Muscle layer of colon (tissue), 2 donors: ENCODE results near the gene PRR30.

ENCODE experiments used
- H3K27ac ChIP-seq: one replicate; pipeline ENCODE4 v1.7.0; 2013; ENCODE audit warnings: low read depth, mild to moderate bottlenecking, low read length, moderate library complexity
- H3K27me3 ChIP-seq, 2 donors: one replicate each; pipeline ENCODE4 v1.7.0; 2013; ENCODE audit warnings: low read length in 2 of 2, mild to moderate bottlenecking in 2 of 2; ENCODE audit not compliant: insufficient read depth in 2 of 2, control insufficient read depth in 1 of 2
- H3K36me3 ChIP-seq: one replicate; pipeline ENCODE4 v1.7.0; 2013; ENCODE audit warnings: mild to moderate bottlenecking, low read length; ENCODE audit not compliant: insufficient read depth
- H3K4me1 ChIP-seq: one replicate; pipeline ENCODE4 v1.7.0; 2013; ENCODE audit warnings: mild to moderate bottlenecking, low read length; ENCODE audit not compliant: insufficient read depth
- H3K4me3 ChIP-seq, 2 donors: one replicate each; pipeline ENCODE4 v1.7.0; 2013; ENCODE audit warnings: low read length in 2 of 2, low read depth in 1 of 2, mild to moderate bottlenecking in 1 of 2, moderate library complexity in 1 of 2
- H3K9ac ChIP-seq: one replicate; pipeline ENCODE4 v1.7.0; 2013; ENCODE audit warnings: low read length
- H3K9me3 ChIP-seq: one replicate; pipeline ENCODE4 v1.7.0; 2013; ENCODE audit warnings: mild to moderate bottlenecking, low read length
- donor health status: abdominal sarcoma.
- donor health status: Adenocarcinoma of cecum.

PRR30 gene

GRCh38 chr2:27152102-27152795, 13.0 kb upstream of the PRR30 start:
- Histone ChIP-seq H3K9ac (no peak overlapping the region), H3K27ac (no peak overlapping the region), H3K4me3 (no peak overlapping the region), H3K36me3 (no peaks in the 10 kb centered on the region), H3K27me3 (peaks cover 0 to 6% of the 10 kb centered on the region in 2 donors), H3K4me1 (no peaks in the 10 kb centered on the region), H3K9me3 (no peaks in the 10 kb centered on the region)

- no peak overlapping the region for H3K9ac ChIP-seq
- H3K9me3 ChIP-seq, result no peaks in the 10 kb centered on the region
- H3K4me1 ChIP-seq, result no peaks in the 10 kb centered on the region
- no peak overlapping the region for H3K4me3 ChIP-seq
- no peak overlapping the region for H3K27ac ChIP-seq
- H3K27me3 ChIP-seq, result peaks cover 0 to 6% of the 10 kb centered on the region in 2 donors
- no peaks in the 10 kb centered on the region for H3K36me3 ChIP-seq
Observed at GRCh38 chr2:27150639-27151230, 11.5 kb upstream of the PRR30 start.

- no peaks in the 10 kb centered on the region for H3K4me1 ChIP-seq
- peaks cover 0 to 6% of the 10 kb centered on the region in 2 donors for H3K27me3 ChIP-seq
- H3K36me3 ChIP-seq, result no peaks in the 10 kb centered on the region
- no peak overlapping the region for H3K27ac ChIP-seq
- no peak overlapping the region for H3K4me3 ChIP-seq
- no peaks in the 10 kb centered on the region for H3K9me3 ChIP-seq
- no peak overlapping the region for H3K9ac ChIP-seq
Observed at GRCh38 chr2:27149570-27150405, 10.6 kb upstream of the PRR30 start.

- H3K4me1 ChIP-seq, result no peaks in the 10 kb centered on the region
- no peaks in the 10 kb centered on the region for H3K9me3 ChIP-seq
- no peaks in the 10 kb centered on the region for H3K36me3 ChIP-seq
- no peak within 1 kb of the TSS for H3K27ac ChIP-seq
- H3K4me3 ChIP-seq, result no peak within 1 kb of the TSS
- peaks cover 0 to 6% of the 10 kb centered on the region in 2 donors for H3K27me3 ChIP-seq
- no peak within 1 kb of the TSS for H3K9ac ChIP-seq
Observed at GRCh38 chr2:27148801-27149439, 9.7 kb upstream of the PRR30 start, which contains the start of gene TCF23. Gene TCF23, plus strand, starts transcription at chr2:27149004. Its CDS starts 130 bp downstream, at chr2:27149134.

GRCh38 chr2:27147935-27148334, 8.7 kb upstream of the PRR30 start:
- Histone ChIP-seq H3K9me3 (no peaks in the 10 kb centered on the region), H3K36me3 (no peaks in the 10 kb centered on the region), H3K27ac (no peak overlapping the region), H3K9ac (no peak overlapping the region), H3K27me3 (peaks cover 0 to 6% of the 10 kb centered on the region in 2 donors), H3K4me1 (no peaks in the 10 kb centered on the region), H3K4me3 (no peak overlapping the region)

GRCh38 chr2:27145682-27146081, 6.5 kb upstream of the PRR30 start:
- Histone ChIP-seq H3K9ac (no peak overlapping the region), H3K9me3 (no peaks in the 10 kb centered on the region), H3K4me3 (no peak overlapping the region), H3K27ac (no peak overlapping the region), H3K27me3 (peaks cover 0 to 6% of the 10 kb centered on the region in 2 donors), H3K36me3 (no peaks in the 10 kb centered on the region), H3K4me1 (no peaks in the 10 kb centered on the region)

- Histone ChIP-seq H3K27ac (no peak overlapping the region), H3K36me3 (no peaks in the 10 kb centered on the region), H3K9me3 (no peaks in the 10 kb centered on the region), H3K9ac (no peak overlapping the region), H3K4me1 (no peaks in the 10 kb centered on the region), H3K4me3 (no peak overlapping the region), H3K27me3 (no peaks in the 10 kb centered on the region)
Observed at GRCh38 chr2:27143285-27143684, 4.1 kb upstream of the PRR30 start.

- no peak overlapping the region for H3K4me3 ChIP-seq
- no peak overlapping the region for H3K9ac ChIP-seq
- H3K36me3 ChIP-seq, result no peaks in the 10 kb centered on the region
- no peak overlapping the region for H3K27ac ChIP-seq
- no peaks in the 10 kb centered on the region for H3K9me3 ChIP-seq
- H3K4me1 ChIP-seq, result peaks cover 6% of the 10 kb centered on the region
- no peaks in the 10 kb centered on the region for H3K27me3 ChIP-seq
Observed at GRCh38 chr2:27138111-27138510, 1.1 kb downstream of the PRR30 start.

GRCh38 chr2:27137322-27137935, 1.8 kb downstream of the PRR30 start:
- Histone ChIP-seq H3K4me3 (no peak overlapping the region), H3K9ac (no peak overlapping the region), H3K4me1 (peaks cover 13% of the 10 kb centered on the region), H3K27me3 (no peaks in the 10 kb centered on the region), H3K27ac (no peak overlapping the region), H3K9me3 (no peaks in the 10 kb centered on the region), H3K36me3 (no peaks in the 10 kb centered on the region)

GRCh38 chr2:27136751-27137150, 2.5 kb downstream of the PRR30 start:
- H3K9me3 ChIP-seq, result no peaks in the 10 kb centered on the region
- no peaks in the 10 kb centered on the region for H3K27me3 ChIP-seq
- peaks cover 4% of the 10 kb centered on the region for H3K36me3 ChIP-seq
- peaks cover 13% of the 10 kb centered on the region for H3K4me1 ChIP-seq
- H3K4me3 ChIP-seq, result no peak overlapping the region
- no peak overlapping the region for H3K9ac ChIP-seq
- H3K27ac ChIP-seq, result no peak overlapping the region

GRCh38 chr2:27135478-27135955, 3.7 kb downstream of the PRR30 start:
- Histone ChIP-seq H3K27me3 (no peaks in the 10 kb centered on the region), H3K9ac (no peak overlapping the region), H3K4me1 (peaks cover 13% of the 10 kb centered on the region), H3K9me3 (no peaks in the 10 kb centered on the region), H3K27ac (no peak overlapping the region), H3K36me3 (peaks cover 16% of the 10 kb centered on the region), H3K4me3 (no peak overlapping the region)
